CD14-positive monocyte (primary cell): ENCODE measurements around the gene MYH7B. TPM values are rescaled to one million over a fixed set of nuclear protein-coding genes. Genes with fewer than 3 reads are reported as not detected.

Experiments used
- DNase-seq, 3 donors: peaks; one replicate each; pipeline ENCODE4 v3.0.0-alpha.2; 2011 to 2022
- H2AFZ ChIP-seq: 2 replicates; pipeline ENCODE4 v1.6.0; 2012; ENCODE audit warnings: mild to moderate bottlenecking, low read depth, low read length, inconsistent platforms; ENCODE audit not compliant: insufficient read depth, poor library complexity, severe bottlenecking
- H3K27ac ChIP-seq, 2 donors: 1 replicate in 1 of 2; 2 replicates in 1 of 2; pipeline ENCODE4 v1.5.1; 2012 to 2013; ENCODE audit warnings: low read length in 2 of 2, control low read depth in 1 of 2, inconsistent platforms in 1 of 2, low read depth in 1 of 2, mild to moderate bottlenecking in 1 of 2
- H3K27me3 ChIP-seq, 2 donors: one replicate each; pipeline versions ENCODE4 v1.6.0 to v1.6.1; 2011 to 2013; ENCODE audit warnings: low read length in 2 of 2; ENCODE audit not compliant: control insufficient read depth in 2 of 2, insufficient read depth in 2 of 2
- H3K36me3 ChIP-seq, 2 donors: replicated peaks in 1 of 2; 1 replicate in 1 of 2; 2 replicates in 1 of 2; pipeline versions ENCODE4 v1.5.1 to v1.6.1; 2012 to 2013; ENCODE audit warnings: low read length in 2 of 2, control low read depth in 1 of 2, inconsistent platforms in 1 of 2, mild to moderate bottlenecking in 1 of 2; ENCODE audit not compliant: insufficient read depth in 2 of 2, control insufficient read depth in 1 of 2
- H3K4me1 ChIP-seq, 2 donors: 1 replicate in 1 of 2; 2 replicates in 1 of 2; pipeline versions ENCODE4 v1.5.1 to v1.6.1; 2012 to 2013; ENCODE audit warnings: low read length in 2 of 2, control low read depth in 1 of 2, inconsistent platforms in 1 of 2, mild to moderate bottlenecking in 1 of 2, moderate library complexity in 1 of 2; ENCODE audit not compliant: insufficient read depth in 2 of 2, control insufficient read depth in 1 of 2
- H3K4me2 ChIP-seq: replicated peaks from 2 replicates; pipeline ENCODE3; 2012; ENCODE audit warnings: low read length, moderate library complexity, mild to moderate bottlenecking; ENCODE audit not compliant: poor library complexity, severe bottlenecking; ENCODE audit errors: extremely low read depth
- H3K4me3 ChIP-seq, 3 experiments: fragments of 200-600 bp in 1 of 3; sonication (generic) in 1 of 3; replicated peaks in 1 of 3; 1 replicate in 2 of 3; 2 replicates in 1 of 3; pipeline ENCODE4 v1.5.1; 2011 to 2013; ENCODE audit warnings: low read length in 3 of 3, mild to moderate bottlenecking in 3 of 3, control low read depth in 2 of 3, low read depth in 2 of 3, inconsistent platforms in 1 of 3, moderate library complexity in 1 of 3
- H3K79me2 ChIP-seq: 2 replicates; pipeline ENCODE4 v1.6.0; 2012; ENCODE audit warnings: mild to moderate bottlenecking, control low read depth, inconsistent platforms, low read length, moderate library complexity; ENCODE audit not compliant: insufficient read depth
- H3K9ac ChIP-seq: 2 replicates; pipeline ENCODE4 v1.6.0; 2017; ENCODE audit warnings: low read length, mild to moderate bottlenecking; ENCODE audit not compliant: insufficient read depth, poor library complexity, severe bottlenecking
- H3K9me3 ChIP-seq, 2 donors: replicated peaks in 1 of 2; 1 replicate in 1 of 2; 2 replicates in 1 of 2; pipeline versions ENCODE4 v1.5.1 to v1.6.1; 2012 to 2013; ENCODE audit warnings: low read length in 2 of 2, control low read depth in 1 of 2; ENCODE audit not compliant: control insufficient read depth in 1 of 2, insufficient read depth in 1 of 2
- H4K20me1 ChIP-seq: 2 replicates; pipeline ENCODE4 v1.6.0; 2012; ENCODE audit warnings: mild to moderate bottlenecking, low read length, control low read depth, moderate library complexity; ENCODE audit not compliant: insufficient read depth
- H3K27ac Mint-ChIP-seq, 7 donors: one replicate each; pipeline ENCODE4 v1.8.0; 2020; ENCODE audit warnings: mild to moderate bottlenecking in 7 of 7, mixed read lengths in 7 of 7, moderate library complexity in 6 of 7, inconsistent platforms in 2 of 7
- H3K27me3 Mint-ChIP-seq, 3 donors: one replicate each; pipeline ENCODE4 v1.8.0; 2021 to 2022; ENCODE audit warnings: low read depth in 3 of 3, mild to moderate bottlenecking in 3 of 3, mixed read lengths in 3 of 3, moderate library complexity in 3 of 3, inconsistent platforms in 1 of 3
- H3K36me3 Mint-ChIP-seq, 2 donors: one replicate each; pipeline ENCODE4 v1.8.0; 2020; ENCODE audit warnings: mixed read lengths in 2 of 2, inconsistent platforms in 1 of 2, mild to moderate bottlenecking in 1 of 2
- H3K4me1 Mint-ChIP-seq: one replicate; pipeline ENCODE4 v1.8.0; 2020; ENCODE audit warnings: mild to moderate bottlenecking, mixed read lengths
- H3K4me3 Mint-ChIP-seq, 2 donors: one replicate each; pipeline ENCODE4 v1.8.0; 2020; ENCODE audit warnings: mild to moderate bottlenecking in 2 of 2, mixed read lengths in 2 of 2, moderate library complexity in 1 of 2
- H3K9me3 Mint-ChIP-seq, 7 donors: one replicate each; pipeline ENCODE4 v1.8.0; 2020 to 2022; ENCODE audit warnings: mixed read lengths in 7 of 7, mild to moderate bottlenecking in 6 of 7, moderate library complexity in 6 of 7, inconsistent platforms in 2 of 7
- whole genome bisulfite sequencing: methylation state at CpG from one replicate; pipeline ENCODE4 v1.1.5; 2013; ENCODE audit warnings: missing lambda C conversion rate; ENCODE audit not compliant: insufficient coverage; 5-methylcytosine and 5-hydroxymethylcytosine counted together
- intact Hi-C, 2 donors: fragments of 100-400 bp; cut with micrococcal nuclease; formaldehyde crosslinking; loops; one replicate each; pipeline versions ENCODE4 v1.15.0 to v1.15.1; 2023
- polyA plus RNA-seq, 3 donors: library from polyadenylated mRNA; depleted of rRNA in 1 of 3; unstranded in 2 of 3; stranded (reverse) in 1 of 3; fragments of 300-500 nt in 2 of 3; fragments of >200 nt in 1 of 3; fragmentation: Illumina TruSeq in 2 of 3; gene quantifications; 1 replicate in 2 of 3; 2 replicates in 1 of 3; pipeline ENCODE4 v1.2.3, GENCODE V29; 2012 to 2021
- TF ChIP-seq, protein P1 (sequence below): fragments of 200-600 bp; IDR thresholded peaks from one replicate; pipeline ENCODE4 v1.8.0; 2022; ENCODE audit warnings: antibody characterized with exemption, mild to moderate bottlenecking

The MYH7B gene
- polyA plus RNA-seq, 3 donors, result 0.75 TPM; not detected in 2

DNA sequence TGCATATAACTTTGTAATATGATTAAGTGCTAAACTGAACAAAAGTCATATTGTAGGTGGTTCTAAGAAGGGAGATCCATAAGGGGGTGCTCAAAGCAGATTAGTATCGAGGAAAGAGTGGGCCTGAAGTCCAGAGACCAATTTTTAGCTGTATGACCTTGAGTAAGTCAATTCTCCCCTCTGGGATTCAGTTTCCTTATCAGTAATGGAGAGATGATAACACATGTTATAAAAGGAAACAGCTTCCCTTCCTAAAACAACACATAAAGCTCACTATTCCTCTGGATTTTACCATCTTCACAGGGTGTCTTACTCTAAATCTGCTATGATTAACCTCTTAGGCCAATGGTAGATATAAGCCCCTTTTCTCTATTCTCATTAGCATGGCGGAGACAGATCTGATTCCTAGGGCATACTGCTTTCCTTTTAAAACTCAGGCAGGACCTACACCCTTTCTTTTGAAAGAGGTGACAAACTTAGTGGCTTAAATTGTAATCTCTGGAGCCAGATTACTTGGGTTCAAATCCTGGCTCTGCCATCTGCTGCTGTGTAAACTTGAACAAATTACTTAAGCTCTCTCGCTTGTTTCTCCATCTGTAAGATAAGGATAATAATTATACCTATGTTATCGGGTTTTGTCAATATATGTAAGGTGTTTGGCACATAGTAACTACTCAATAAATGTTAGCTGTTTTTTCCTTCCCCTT is 39.8 kb upstream of the MYH7B start:
- DNase-seq, result no peak
- Mint-ChIP-seq H3K27me3 (no peaks in the 10 kb centered on the region), H3K9me3 (peaks cover 0 to 2% (median 0%) of the 10 kb centered on the region in 7 donors), H3K36me3 (peaks cover 26 to 59% of the 10 kb centered on the region in 2 donors), H3K4me1 (peaks cover 9% of the 10 kb centered on the region), H3K27ac (peak overlapping the region in 1 of 7 donors; percentile 45), H3K4me3 (no peak overlapping the region)
- Histone ChIP-seq H3K4me2 (no peak overlapping the region), H3K9me3 (no peaks in the 10 kb centered on the region), H3K27ac (no peak overlapping the region), H3K9ac (no peak overlapping the region), H3K27me3 (no peaks in the 10 kb centered on the region), H3K36me3 (peaks cover 50 to 91% of the 10 kb centered on the region in 2 donors), H2AFZ (no peak overlapping the region), H3K4me3 (no peak overlapping the region), H3K4me1 (no peaks in the 10 kb centered on the region), H3K79me2 (no peaks in the 10 kb centered on the region), H4K20me1 (no peaks in the 10 kb centered on the region)
- WGBS, result no CpG with 5 or more reads among the region's 4 CpGs
- intact Hi-C loops, result loop anchor here in 1 of 2 donors (5.0 kb wide), 1 partner anchor 644 kb away; no protein-coding TSS in a partner anchor
- TF ChIP-seq, protein P1, sequence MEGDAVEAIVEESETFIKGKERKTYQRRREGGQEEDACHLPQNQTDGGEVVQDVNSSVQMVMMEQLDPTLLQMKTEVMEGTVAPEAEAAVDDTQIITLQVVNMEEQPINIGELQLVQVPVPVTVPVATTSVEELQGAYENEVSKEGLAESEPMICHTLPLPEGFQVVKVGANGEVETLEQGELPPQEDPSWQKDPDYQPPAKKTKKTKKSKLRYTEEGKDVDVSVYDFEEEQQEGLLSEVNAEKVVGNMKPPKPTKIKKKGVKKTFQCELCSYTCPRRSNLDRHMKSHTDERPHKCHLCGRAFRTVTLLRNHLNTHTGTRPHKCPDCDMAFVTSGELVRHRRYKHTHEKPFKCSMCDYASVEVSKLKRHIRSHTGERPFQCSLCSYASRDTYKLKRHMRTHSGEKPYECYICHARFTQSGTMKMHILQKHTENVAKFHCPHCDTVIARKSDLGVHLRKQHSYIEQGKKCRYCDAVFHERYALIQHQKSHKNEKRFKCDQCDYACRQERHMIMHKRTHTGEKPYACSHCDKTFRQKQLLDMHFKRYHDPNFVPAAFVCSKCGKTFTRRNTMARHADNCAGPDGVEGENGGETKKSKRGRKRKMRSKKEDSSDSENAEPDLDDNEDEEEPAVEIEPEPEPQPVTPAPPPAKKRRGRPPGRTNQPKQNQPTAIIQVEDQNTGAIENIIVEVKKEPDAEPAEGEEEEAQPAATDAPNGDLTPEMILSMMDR, result no peak

DNA sequence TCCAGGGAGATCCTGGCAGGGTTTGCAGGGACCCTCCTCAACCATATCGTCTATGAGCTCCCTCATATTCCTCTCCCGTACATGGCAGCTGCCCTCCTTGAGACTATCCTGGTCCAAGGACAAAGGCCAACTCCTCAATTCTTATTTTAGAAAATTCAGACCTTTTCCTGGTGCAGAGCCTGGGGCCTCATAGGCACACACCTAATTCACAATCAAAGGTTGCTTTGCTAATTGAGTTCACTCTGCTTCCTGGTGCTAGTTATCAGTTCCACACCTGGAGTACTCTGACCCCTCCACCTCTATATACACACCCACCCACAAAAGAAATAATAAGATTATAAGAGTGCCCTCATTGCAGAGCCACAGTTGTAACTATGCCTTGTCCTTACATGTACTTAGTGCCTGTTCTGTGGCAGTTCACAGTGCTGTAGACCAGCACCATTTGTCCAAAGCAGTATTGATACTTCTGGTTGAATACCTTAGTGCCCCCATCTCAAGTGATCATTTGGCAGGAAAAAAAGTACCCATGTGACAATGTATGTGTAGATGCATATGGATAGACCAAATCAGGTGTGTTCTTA is 38.8 kb upstream of the MYH7B start:
- Mint-ChIP-seq H3K4me3 (no peak overlapping the region), H3K4me1 (peaks cover 1% of the 10 kb centered on the region), H3K27me3 (no peaks in the 10 kb centered on the region), H3K27ac (peak overlapping the region in 2 of 7 donors; percentile 19 to 31), H3K36me3 (peaks cover 26 to 57% of the 10 kb centered on the region in 2 donors), H3K9me3 (peaks cover 0 to 2% (median 0%) of the 10 kb centered on the region in 7 donors)
- Histone ChIP-seq H2AFZ (no peak overlapping the region), H4K20me1 (no peaks in the 10 kb centered on the region), H3K9ac (no peak overlapping the region), H3K27me3 (no peaks in the 10 kb centered on the region), H3K27ac (no peak overlapping the region), H3K4me3 (no peak overlapping the region), H3K4me1 (no peaks in the 10 kb centered on the region), H3K79me2 (no peaks in the 10 kb centered on the region), H3K9me3 (no peaks in the 10 kb centered on the region), H3K4me2 (no peak overlapping the region), H3K36me3 (peaks cover 59 to 98% of the 10 kb centered on the region in 2 donors)
- intact Hi-C loops, result loop anchor here in 1 of 2 donors (5.0 kb wide), 1 partner anchor 645 kb away; no protein-coding TSS in a partner anchor
- TF ChIP-seq, protein P1, result no peak
- 100% methylated on average over 2 of the region's 2 CpGs for WGBS
- no peak for DNase-seq
